Measurements from ENCODE around the gene HOXC9.

DNA sequence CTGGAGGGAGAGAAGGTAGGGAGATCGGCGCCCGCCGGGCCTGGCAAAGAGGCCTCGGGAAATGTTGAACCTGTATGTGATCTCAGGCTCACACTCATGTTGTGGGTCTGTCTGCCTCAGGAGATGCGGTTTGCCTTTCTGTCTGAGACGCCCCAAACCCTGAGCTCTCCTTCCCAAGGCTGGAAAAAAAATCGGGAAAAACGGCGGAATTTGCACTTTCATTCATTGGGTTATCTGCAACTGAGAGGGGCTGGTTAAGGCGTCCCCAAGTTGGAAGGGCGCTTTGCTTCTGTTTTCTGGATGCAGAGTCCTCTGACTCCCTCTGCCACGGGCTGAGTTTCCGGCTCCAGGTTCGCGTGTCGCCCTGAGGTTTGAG is 5.0 kb upstream of the HOXC9 start:
- TF ChIP-seq YY1 (IDR thresholded peaks at IDR 0.05; ENCODE audit: low read depth) = no peak
- no peak for TF ChIP-seq POLR2AphosphoS5 (IDR thresholded peaks at IDR 0.05; ENCODE audit: low read depth, low read length)
- no peak for TF ChIP-seq FOSL2 (IDR thresholded peaks at IDR 0.05; ENCODE audit: borderline replicate concordance, low read depth)
- TF ChIP-seq GABPA (IDR thresholded peaks at IDR 0.05; ENCODE audit: low read depth) = no peak

Data from SK-N-SH (cell line).